Osteocyte (in vitro differentiated cells): ENCODE data around the gene FOXN4. TPM values are rescaled to one million over a fixed set of nuclear protein-coding genes. Genes with fewer than 3 reads are reported as not detected.
A peak's percentile ranks its signal among the peaks of the same experiment; 100 is the strongest.

Experiments used
- DNase-seq: peaks from one replicate; pipeline ENCODE4 v3.0.0; 2021; ENCODE audit warnings: mixed read lengths; ENCODE audit not compliant: unreplicated experiment; ENCODE audit errors: extremely low spot score
- H3K27ac Mint-ChIP-seq: one replicate; pipeline ENCODE4 v1.8.0; 2021; ENCODE audit warnings: mild to moderate bottlenecking, mixed read lengths; ENCODE audit not compliant: unreplicated experiment
- H3K27me3 Mint-ChIP-seq: one replicate; pipeline ENCODE4 v1.8.0; 2021; ENCODE audit warnings: mixed read lengths; ENCODE audit not compliant: unreplicated experiment
- H3K36me3 Mint-ChIP-seq: one replicate; pipeline ENCODE4 v1.8.0; 2021; ENCODE audit warnings: mixed read lengths; ENCODE audit not compliant: unreplicated experiment
- H3K4me1 Mint-ChIP-seq: one replicate; pipeline ENCODE4 v1.8.0; 2021; ENCODE audit warnings: mixed read lengths; ENCODE audit not compliant: unreplicated experiment
- H3K4me3 Mint-ChIP-seq: one replicate; pipeline ENCODE4 v1.8.0; 2021; ENCODE audit warnings: mild to moderate bottlenecking, moderate library complexity, mixed read lengths; ENCODE audit not compliant: unreplicated experiment
- H3K9me3 Mint-ChIP-seq: one replicate; pipeline ENCODE4 v1.8.0; 2021; ENCODE audit warnings: mixed read lengths; ENCODE audit not compliant: unreplicated experiment
- CTCF ChIP-seq: fragments of 200-600 bp; sonication (generic); IDR thresholded peaks from 2 replicates; pipeline ENCODE4 v1.5.0; 2021; ENCODE audit warnings: antibody characterized with exemption, mild to moderate bottlenecking, moderate library complexity
- long read RNA-seq: library from polyadenylated mRNA; unstranded; transcript quantifications from one replicate; pipeline ENCODE4 v2.0.0, GENCODE V29; 2021
- total RNA-seq: library from RNA; stranded (reverse); gene quantifications from 2 replicates; pipeline ENCODE4 v1.2.1, GENCODE V29; 2021

Gene FOXN4
- total RNA-seq = not detected in 2 replicates
- long read RNA-seq = 0 reads

GRCh38 chr12:109308534-109309380, at the start of gene FOXN4:
Gene FOXN4, minus strand, starts transcription at chr12:109309284. Its CDS starts 963 bp downstream, at chr12:109308321.
- no peak for TF ChIP-seq CTCF
- Mint-ChIP-seq H3K4me3 (peak within 1 kb of the TSS; percentile 76), H3K9me3 (no peaks in the 10 kb centered on the region), H3K4me1 (peaks cover 14% of the 10 kb centered on the region), H3K27me3 (peaks cover 79% of the 10 kb centered on the region), H3K36me3 (no peaks in the 10 kb centered on the region), H3K27ac (no peak within 1 kb of the TSS)
- DNase-seq = no peak

GRCh38 chr12:109358154-109358869, 49.2 kb upstream of the FOXN4 start:
- H3K9me3 Mint-ChIP-seq = no peaks in the 10 kb centered on the region
- H3K36me3 Mint-ChIP-seq = no peaks in the 10 kb centered on the region
- peaks cover 65% of the 10 kb centered on the region for H3K27me3 Mint-ChIP-seq
- DNase-seq = no peak
- no peak overlapping the region for H3K4me3 Mint-ChIP-seq
- no peak overlapping the region for H3K27ac Mint-ChIP-seq
- H3K4me1 Mint-ChIP-seq = no peaks in the 10 kb centered on the region
- TF ChIP-seq CTCF = no peak

- no peak for DNase-seq
- H3K27me3 Mint-ChIP-seq = peaks cover 63% of the 10 kb centered on the region
- H3K4me3 Mint-ChIP-seq = no peak overlapping the region
- no peak for TF ChIP-seq CTCF
- no peaks in the 10 kb centered on the region for H3K4me1 Mint-ChIP-seq
- no peak overlapping the region for H3K27ac Mint-ChIP-seq
- H3K9me3 Mint-ChIP-seq = no peaks in the 10 kb centered on the region
- no peaks in the 10 kb centered on the region for H3K36me3 Mint-ChIP-seq
Measured at GRCh38 chr12:109357032-109357431, 47.9 kb upstream of the FOXN4 start.

- H3K27me3 Mint-ChIP-seq = peaks cover 64% of the 10 kb centered on the region
- no peak for TF ChIP-seq CTCF
Measured at GRCh38 chr12:109356577-109356976, 47.5 kb upstream of the FOXN4 start.

GRCh38 chr12:109352184-109352583, 43.1 kb upstream of the FOXN4 start:
- H3K4me1 Mint-ChIP-seq = no peaks in the 10 kb centered on the region
- H3K36me3 Mint-ChIP-seq = no peaks in the 10 kb centered on the region
- no peak overlapping the region for H3K27ac Mint-ChIP-seq
- TF ChIP-seq CTCF = no peak
- peaks cover 56% of the 10 kb centered on the region for H3K27me3 Mint-ChIP-seq
- H3K4me3 Mint-ChIP-seq = no peak overlapping the region
- no peak for DNase-seq
- H3K9me3 Mint-ChIP-seq = no peaks in the 10 kb centered on the region

More at GRCh38 chr12:109356577-109356976, 47.5 kb upstream of the FOXN4 start:
- Mint-ChIP-seq H3K36me3 (no peaks in the 10 kb centered on the region), H3K4me1 (no peaks in the 10 kb centered on the region), H3K9me3 (no peaks in the 10 kb centered on the region), H3K4me3 (no peak overlapping the region), H3K27ac (no peak overlapping the region)
- no peak for DNase-seq
